Fibroblast of lung (primary cell): ENCODE measurements around the gene DOCK4. TPM values are rescaled to one million over a fixed set of nuclear protein-coding genes. Genes with fewer than 3 reads are reported as not detected.

Experiments used
- DNase-seq, 2 donors: peaks; one replicate each; pipeline versions ENCODE4 v3.0.0 to v3.0.0-alpha.2; 2010; ENCODE audit warnings: low read depth in 2 of 2
- H2AFZ ChIP-seq: 2 replicates; pipeline ENCODE4 v1.5.1; 2012; ENCODE audit warnings: low read length, control low read depth, inconsistent platforms
- H3K27ac ChIP-seq: 2 replicates; pipeline ENCODE4 v1.5.1; 2011; ENCODE audit warnings: low read length, control low read depth; ENCODE audit not compliant: insufficient read depth
- H3K27me3 ChIP-seq: 2 replicates; pipeline ENCODE4 v1.5.1; 2011; ENCODE audit warnings: mild to moderate bottlenecking, low read length; ENCODE audit not compliant: control insufficient read depth, insufficient read depth
- H3K36me3 ChIP-seq: 2 replicates; pipeline ENCODE4 v1.5.1; 2011; ENCODE audit warnings: low read length; ENCODE audit not compliant: control insufficient read depth, insufficient read depth
- H3K4me1 ChIP-seq: 2 replicates; pipeline ENCODE4 v1.5.1; 2011; ENCODE audit warnings: low read length; ENCODE audit not compliant: control insufficient read depth, insufficient read depth; ENCODE audit errors: extremely low read depth
- H3K4me2 ChIP-seq: 2 replicates; pipeline ENCODE4 v1.5.1; 2011; ENCODE audit warnings: low read length, control low read depth; ENCODE audit not compliant: insufficient read depth; ENCODE audit errors: extremely low read depth
- H3K4me3 ChIP-seq, 4 experiments: fragments of 200-600 bp in 1 of 4; sonication (generic) in 1 of 4; replicated peaks in 1 of 4; 2 replicates each; pipeline ENCODE4 v1.5.1; 2011 to 2016; ENCODE audit warnings: low read length in 4 of 4, low read depth in 3 of 4, mild to moderate bottlenecking in 3 of 4, control low read depth in 2 of 4, inconsistent platforms in 1 of 4, mixed read lengths in 1 of 4; ENCODE audit not compliant: insufficient read depth in 1 of 4; ENCODE audit errors: control extremely low read depth in 1 of 4
- H3K79me2 ChIP-seq: 2 replicates; pipeline ENCODE4 v1.5.1; 2012; ENCODE audit warnings: mild to moderate bottlenecking, low read length, inconsistent platforms; ENCODE audit not compliant: control insufficient read depth, insufficient read depth
- H3K9ac ChIP-seq: 2 replicates; pipeline ENCODE4 v1.5.1; 2011; ENCODE audit warnings: mild to moderate bottlenecking, low read length, control low read depth; ENCODE audit not compliant: insufficient read depth
- H3K9me3 ChIP-seq: 2 replicates; pipeline ENCODE4 v1.5.1; 2012; ENCODE audit warnings: low read depth, low read length; ENCODE audit not compliant: control insufficient read depth, insufficient read depth
- H4K20me1 ChIP-seq: 2 replicates; pipeline ENCODE4 v1.5.1; 2011; ENCODE audit warnings: low read length; ENCODE audit not compliant: control insufficient read depth, insufficient read depth; ENCODE audit errors: extremely low read depth
- EZH2 ChIP-seq: IDR thresholded peaks from 2 replicates; pipeline ENCODE4 v1.5.1; 2012; ENCODE audit warnings: low read length, control low read depth, mild to moderate bottlenecking; ENCODE audit errors: missing control alignments
- polyA plus RNA-seq, 2 donors: library from polyadenylated mRNA; depleted of rRNA in 1 of 2; stranded (reverse) in 1 of 2; unstranded in 1 of 2; fragments of >200 nt; gene quantifications; 2 replicates each; pipeline ENCODE4 v1.2.1, GENCODE V29; 2011 to 2012; ENCODE audit warnings: missing spikeins in 1 of 2
- total RNA-seq: library from RNA; depleted of rRNA; stranded (reverse); fragments of >200 nt; gene quantifications from 2 replicates; pipeline ENCODE4 v1.2.1, GENCODE V29; 2014
- TF ChIP-seq, protein P1 (sequence below), 2 donors: IDR thresholded peaks in 1 of 2; conservative IDR thresholded peaks in 1 of 2; 1 replicate in 1 of 2; 2 replicates in 1 of 2; pipeline ENCODE4 v1.5.1; 2011 to 2012; ENCODE audit warnings: low read length in 2 of 2, control low read depth in 1 of 2, inconsistent platforms in 1 of 2, low read depth in 1 of 2, mild to moderate bottlenecking in 1 of 2

The DOCK4 gene
- total and polyA plus RNA-seq, 2 donors (not counting 1 experiment from before 2014, with no cell fraction given): 20.8 to 39.3 TPM

DNA sequence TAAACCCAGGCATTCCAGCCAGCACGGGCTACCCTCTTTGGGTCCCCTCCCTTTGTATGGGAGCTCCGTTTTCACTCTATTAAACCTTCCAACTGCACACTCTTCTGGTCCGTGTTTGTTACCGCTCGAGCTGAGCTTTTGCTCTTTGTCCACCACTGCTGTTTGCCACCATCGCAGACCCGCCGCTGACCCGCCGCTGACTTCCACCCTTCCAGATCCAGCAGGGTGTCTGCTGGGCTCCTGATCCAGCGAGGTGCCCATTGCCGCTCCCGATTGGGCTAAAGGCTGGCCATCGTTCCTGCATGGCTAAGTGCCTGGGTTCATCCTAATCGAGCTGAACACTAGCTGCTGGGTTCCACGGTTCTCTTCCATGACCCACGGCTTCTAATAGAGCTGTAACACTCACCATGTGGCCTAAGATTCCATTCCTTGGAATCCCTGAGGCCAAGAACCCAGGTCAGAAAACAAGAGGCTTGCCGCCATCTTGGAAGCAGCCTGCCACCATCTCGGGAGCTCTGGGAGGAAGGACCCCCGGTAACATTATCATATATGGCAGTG, 14.8 kb upstream of the DOCK4 start:
- Histone ChIP-seq H3K4me2 (no peak overlapping the region), H3K27me3 (no peaks in the 10 kb centered on the region), H3K36me3 (no peaks in the 10 kb centered on the region), H3K4me3 (no peak overlapping the region), H3K9me3 (no peaks in the 10 kb centered on the region), H3K4me1 (no peaks in the 10 kb centered on the region), H4K20me1 (no peaks in the 10 kb centered on the region), H3K79me2 (no peaks in the 10 kb centered on the region), H2AFZ (no peak overlapping the region), H3K27ac (no peak overlapping the region), H3K9ac (no peak overlapping the region)
- DNase-seq: no peak
- TF ChIP-seq EZH2: no peak
- TF ChIP-seq, protein P1, sequence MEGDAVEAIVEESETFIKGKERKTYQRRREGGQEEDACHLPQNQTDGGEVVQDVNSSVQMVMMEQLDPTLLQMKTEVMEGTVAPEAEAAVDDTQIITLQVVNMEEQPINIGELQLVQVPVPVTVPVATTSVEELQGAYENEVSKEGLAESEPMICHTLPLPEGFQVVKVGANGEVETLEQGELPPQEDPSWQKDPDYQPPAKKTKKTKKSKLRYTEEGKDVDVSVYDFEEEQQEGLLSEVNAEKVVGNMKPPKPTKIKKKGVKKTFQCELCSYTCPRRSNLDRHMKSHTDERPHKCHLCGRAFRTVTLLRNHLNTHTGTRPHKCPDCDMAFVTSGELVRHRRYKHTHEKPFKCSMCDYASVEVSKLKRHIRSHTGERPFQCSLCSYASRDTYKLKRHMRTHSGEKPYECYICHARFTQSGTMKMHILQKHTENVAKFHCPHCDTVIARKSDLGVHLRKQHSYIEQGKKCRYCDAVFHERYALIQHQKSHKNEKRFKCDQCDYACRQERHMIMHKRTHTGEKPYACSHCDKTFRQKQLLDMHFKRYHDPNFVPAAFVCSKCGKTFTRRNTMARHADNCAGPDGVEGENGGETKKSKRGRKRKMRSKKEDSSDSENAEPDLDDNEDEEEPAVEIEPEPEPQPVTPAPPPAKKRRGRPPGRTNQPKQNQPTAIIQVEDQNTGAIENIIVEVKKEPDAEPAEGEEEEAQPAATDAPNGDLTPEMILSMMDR (conservative IDR thresholded peaks at IDR 0.05 in 1 of 2, IDR thresholded peaks at IDR 0.05 in 1 of 2; ENCODE audit: low read depth in 1 of 2, low read length in 2 of 2): no peak

DNA sequence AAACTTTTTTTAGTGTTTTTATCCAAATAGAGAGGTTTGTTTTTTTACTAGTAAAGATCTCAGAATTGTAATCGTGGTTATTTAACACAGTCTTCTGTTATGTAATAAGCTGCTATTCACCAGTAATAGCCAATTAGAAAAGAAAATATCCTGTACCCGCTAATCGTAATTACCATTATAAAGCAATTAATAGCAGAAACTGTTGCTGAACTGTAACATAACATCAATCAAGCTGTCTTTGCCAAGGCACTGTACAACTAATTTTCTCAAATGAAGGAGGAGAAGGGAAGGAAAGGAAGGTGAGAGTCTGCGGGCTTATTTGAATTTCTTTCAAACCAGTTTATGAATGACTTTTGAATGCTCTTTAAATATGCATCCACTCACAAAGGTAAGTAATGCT, 9.6 kb upstream of the DOCK4 start:
- DNase-seq: no peak
- Histone ChIP-seq H3K4me1 (peaks cover 2% of the 10 kb centered on the region), H3K27ac (no peak overlapping the region), H3K36me3 (no peaks in the 10 kb centered on the region), H2AFZ (no peak overlapping the region), H3K4me3 (no peak overlapping the region), H3K9me3 (no peaks in the 10 kb centered on the region), H3K4me2 (no peak overlapping the region), H3K27me3 (no peaks in the 10 kb centered on the region), H4K20me1 (no peaks in the 10 kb centered on the region), H3K9ac (no peak overlapping the region), H3K79me2 (no peaks in the 10 kb centered on the region)
- TF ChIP-seq EZH2: no peak
- TF ChIP-seq, protein P1 (conservative IDR thresholded peaks at IDR 0.05 in 1 of 2, IDR thresholded peaks at IDR 0.05 in 1 of 2; ENCODE audit: low read depth in 1 of 2, low read length in 2 of 2): no peak

DNA sequence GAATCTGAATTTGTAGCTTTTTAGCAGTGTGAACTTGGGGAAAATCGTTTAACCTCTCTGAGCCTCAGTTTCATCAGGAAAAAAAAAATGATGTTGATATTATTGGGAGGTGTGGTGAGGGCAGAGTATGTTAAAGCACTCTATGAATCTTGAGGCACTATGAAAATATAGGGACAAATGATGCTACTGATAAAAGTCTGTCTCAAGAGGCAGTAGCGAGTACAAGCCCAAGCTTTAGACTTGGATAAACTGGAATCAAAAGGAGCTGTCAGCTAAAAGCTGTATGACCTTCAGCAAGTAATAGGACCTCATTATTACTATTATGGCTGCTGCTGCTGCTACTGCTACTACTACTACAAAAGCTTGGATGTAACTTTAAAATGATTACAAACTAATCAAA, 8.7 kb upstream of the DOCK4 start:
- H3K9me3 ChIP-seq: no peaks in the 10 kb centered on the region
- H2AFZ ChIP-seq: no peak overlapping the region
- H3K4me2 ChIP-seq: no peak overlapping the region
- H3K27me3 ChIP-seq: no peaks in the 10 kb centered on the region
- no peaks in the 10 kb centered on the region for H3K36me3 ChIP-seq
- H3K27ac ChIP-seq: no peak overlapping the region
- no peak for TF ChIP-seq EZH2
- TF ChIP-seq, protein P1 (conservative IDR thresholded peaks at IDR 0.05 in 1 of 2, IDR thresholded peaks at IDR 0.05 in 1 of 2; ENCODE audit: low read depth in 1 of 2, low read length in 2 of 2): peak in 1 of 2 donors; percentile 23
- peaks cover 2% of the 10 kb centered on the region for H3K4me1 ChIP-seq
- H3K9ac ChIP-seq: no peak overlapping the region
- H4K20me1 ChIP-seq: no peaks in the 10 kb centered on the region
- H3K4me3 ChIP-seq: no peak overlapping the region
- no peaks in the 10 kb centered on the region for H3K79me2 ChIP-seq
- no peak for DNase-seq
